ELF-1 (cell line): ENCODE results near the gene MRPL34.
"Not testable (repeated sequence)": the region's sequence is repeated elsewhere in the genome, so short reads cannot be mapped to it uniquely, and the experiment has no call there.

Experiments used
- DNase-seq: peaks from one replicate; pipeline ENCODE4 v3.0.0-alpha.2; 2016; ENCODE audit warnings: low read depth, low spot score

Gene MRPL34

DNA sequence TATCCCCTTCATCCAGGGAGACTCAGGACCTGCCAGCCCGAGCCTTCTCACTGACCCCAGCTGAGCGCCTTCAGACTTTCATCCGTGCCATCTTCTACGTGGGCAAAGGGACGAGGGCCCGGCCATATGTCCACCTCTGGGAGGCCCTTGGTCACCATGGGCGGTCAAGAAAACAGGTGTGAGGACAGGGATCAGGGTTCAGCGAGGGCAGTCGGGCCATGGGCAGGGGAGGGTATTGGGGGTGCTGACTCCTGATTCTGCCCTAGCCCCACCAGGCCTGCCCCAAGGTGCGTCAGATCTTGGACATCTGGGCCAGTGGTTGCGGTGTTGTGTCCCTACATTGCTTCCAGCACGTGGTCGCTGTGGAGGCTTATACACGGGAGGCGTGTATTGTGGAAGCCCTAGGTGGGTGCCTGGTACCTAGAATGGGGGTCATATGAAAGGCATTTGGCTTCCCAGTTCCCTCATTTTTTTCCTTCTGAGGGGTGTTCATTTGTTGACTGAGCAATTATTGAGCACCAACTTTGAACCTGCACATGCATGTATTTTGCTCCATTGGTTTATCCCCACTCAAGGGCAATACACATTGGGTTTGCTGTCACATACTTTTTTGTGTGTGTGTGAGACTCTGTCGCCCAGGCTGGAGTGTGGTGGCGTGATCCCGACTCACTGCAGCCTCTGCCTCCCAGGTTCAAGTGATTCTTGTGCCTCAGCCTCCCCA is 20.1 kb upstream of the MRPL34 start:
- DNase-seq = no peak

DNA sequence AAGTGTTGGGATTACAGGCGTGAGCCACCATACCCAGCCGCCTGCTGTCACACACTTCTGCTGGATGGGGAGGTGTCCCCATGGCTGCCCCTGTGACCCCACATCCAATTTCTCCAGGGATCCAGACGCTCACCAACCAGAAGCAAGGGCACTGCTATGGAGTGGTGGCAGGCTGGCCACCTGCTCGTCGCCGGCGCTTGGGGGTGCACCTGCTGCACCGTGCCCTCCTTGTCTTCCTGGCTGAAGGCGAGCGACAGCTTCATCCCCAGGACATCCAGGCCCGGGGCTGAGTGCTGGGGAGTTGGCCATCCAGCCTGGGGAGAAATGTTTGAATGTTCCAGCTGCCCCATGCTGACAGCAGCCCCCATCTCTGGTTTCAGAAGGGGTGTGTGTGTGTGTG is 19.4 kb upstream of the MRPL34 start:
- no peak for DNase-seq

GRCh38 chr19:17286752-17287151 is 18.9 kb upstream of the MRPL34 start:
- DNase-seq = no peak

DNA sequence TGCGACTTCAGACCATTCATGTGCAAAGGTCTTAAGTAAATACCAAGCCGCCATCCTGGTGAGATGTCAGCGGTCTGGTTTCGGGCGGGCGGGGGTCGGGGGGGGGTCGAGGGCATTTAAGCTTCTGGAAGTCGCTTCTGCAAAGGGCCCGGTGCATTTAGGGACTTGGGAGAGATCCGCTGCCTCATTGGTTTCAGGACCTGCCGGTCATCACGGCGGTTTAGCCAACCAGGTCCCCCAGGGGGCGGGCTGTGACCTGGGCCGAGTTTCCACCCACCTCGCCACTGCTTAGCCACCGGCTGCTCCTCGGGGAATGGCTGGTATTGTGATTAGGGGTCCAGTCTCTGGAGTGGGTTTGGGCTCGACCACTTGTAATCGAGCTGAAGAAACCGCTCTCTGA is 16.2 kb upstream of the MRPL34 start:
- peak; percentile 85 for DNase-seq

- peak; percentile 97 for DNase-seq
These were observed 13.2 kb upstream of the MRPL34 start for GRCh38 chr19:17292301-17293074.

DNA sequence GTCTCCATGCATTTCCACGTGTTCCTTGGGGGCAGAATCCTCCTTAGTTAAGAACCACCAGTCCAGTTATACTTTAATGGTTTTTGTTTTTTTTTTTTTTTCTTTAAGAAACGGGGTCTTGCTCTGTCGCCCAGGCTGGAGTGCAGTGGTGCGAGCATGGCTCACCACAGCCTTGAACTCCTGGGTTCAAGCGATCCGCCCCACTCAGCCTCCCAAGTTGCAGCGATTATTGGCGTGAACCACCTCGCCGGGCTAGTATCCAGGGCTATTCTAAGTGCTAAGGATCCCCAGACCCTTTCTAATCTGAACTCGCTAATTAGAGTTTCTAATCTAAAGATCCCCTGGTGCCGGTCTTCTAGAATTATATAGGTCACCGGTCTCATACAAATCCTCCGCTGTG is 12.1 kb upstream of the MRPL34 start:
- DNase-seq = no peak

GRCh38 chr19:17294051-17294891 is 11.4 kb upstream of the MRPL34 start:
- DNase-seq = peak; percentile 94

GRCh38 chr19:17295551-17295950 is 10.1 kb upstream of the MRPL34 start:
- DNase-seq = not testable (repeated sequence)

GRCh38 chr19:17296273-17296672 is 9.4 kb upstream of the MRPL34 start:
- peak; percentile 10 for DNase-seq

- DNase-seq = peak; percentile 49
These were observed 8.7 kb upstream of the MRPL34 start for GRCh38 chr19:17296976-17297375.

GRCh38 chr19:17300992-17301619 is 4.6 kb upstream of the MRPL34 start:
- DNase-seq = no peak

DNA sequence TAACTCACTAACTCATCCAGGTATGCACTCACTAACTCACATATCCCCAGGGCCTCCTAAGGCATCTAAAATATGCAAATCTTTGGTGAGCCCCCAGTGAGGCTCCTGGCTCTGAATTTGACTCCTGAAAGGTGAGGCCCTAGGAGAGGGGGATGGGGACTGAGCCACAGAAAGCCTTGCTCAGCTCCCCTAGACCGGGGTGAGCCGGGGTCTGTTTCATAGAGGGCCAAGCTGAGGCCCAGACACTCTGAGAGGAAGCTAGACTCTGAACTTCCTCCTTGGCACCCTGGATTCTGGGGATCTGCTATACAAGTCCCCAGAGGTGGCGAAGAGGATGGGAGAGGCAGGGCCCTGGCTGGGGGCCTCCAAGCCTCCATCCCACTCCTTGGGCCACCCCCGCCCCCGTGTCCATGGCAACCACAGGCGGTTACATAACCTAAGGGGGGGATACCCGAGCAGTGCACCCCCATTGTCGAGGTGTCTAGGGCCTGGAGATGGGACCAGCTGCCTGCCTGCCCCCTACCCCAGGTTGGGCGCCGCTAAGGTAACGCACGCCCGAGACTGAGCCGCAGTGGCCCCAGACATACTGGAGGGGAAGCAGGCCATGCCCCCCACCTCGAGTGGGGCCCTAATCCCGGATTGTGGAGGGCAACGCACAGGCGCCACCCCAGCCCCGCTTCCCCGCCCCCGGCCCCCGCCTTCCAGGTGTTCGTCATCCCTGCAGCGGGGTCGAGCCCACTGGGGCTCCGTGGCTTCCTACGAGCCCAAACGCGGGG is 3.1 kb upstream of the MRPL34 start:
- DNase-seq = peak; percentile 57

- DNase-seq = peak; percentile 98
These were observed 2.3 kb upstream of the MRPL34 start, which contains the start of gene ABHD8 for GRCh38 chr19:17303167-17303939. TSS of gene ABHD8 (minus strand) at chr19:17303425. CDS start at chr19:17301616, 1,809 bp downstream.

GRCh38 chr19:17303940-17304267 is 1.8 kb upstream of the MRPL34 start:
- DNase-seq = no peak

DNA sequence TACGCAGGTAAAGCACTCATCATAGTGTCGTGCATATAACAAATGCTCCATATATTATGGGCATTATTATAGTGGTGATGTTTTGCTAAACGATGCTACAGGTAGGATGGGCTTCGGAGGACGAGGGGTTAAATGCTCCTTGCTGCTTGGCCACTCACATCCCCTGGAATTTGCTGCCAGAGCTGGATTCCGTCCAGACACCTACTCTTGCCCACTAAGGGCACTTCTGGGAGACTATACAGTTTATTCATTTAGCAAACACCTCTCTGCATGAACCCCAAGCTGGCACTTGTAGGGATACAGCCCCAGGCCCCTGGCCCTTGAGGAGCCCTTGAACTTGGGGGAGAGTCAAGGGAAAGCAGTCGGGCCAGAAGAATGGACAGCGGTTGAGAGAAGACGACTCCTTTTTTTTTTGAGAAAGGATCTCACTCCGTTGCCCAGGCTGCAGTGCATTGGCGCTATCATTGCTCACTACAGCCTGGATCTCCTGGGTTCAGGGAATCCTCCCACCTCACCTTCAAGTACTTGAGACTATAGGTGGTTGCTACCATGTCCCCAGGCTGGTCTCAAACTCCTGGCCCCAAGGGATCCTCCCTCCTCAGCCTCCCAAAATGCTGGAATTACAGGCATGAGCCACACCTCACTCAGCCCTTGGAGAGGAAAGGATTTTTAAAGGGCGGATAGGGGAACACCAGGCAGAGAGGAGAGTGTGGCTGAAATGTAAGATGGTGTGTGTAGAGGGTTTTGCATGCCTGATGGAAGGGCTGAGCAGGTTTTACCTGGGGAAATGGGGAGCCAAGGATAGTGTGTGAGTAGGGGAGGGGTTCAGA is 1.1 kb upstream of the MRPL34 start:
- no peak for DNase-seq

DNA sequence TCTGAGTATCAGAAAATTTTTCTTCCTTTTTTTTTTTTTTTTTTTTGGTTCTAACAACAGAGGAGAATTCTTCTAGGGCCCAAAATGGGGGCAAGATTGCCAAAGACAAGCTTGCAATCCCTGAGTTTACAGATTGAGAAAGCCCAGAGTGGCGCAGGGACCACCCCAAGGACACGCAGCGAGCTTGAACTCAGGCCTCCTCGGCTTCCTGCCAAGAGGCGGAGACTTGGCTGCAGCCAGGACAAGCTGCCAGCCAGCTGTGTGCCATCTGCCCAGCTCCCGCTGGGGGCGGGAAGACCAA is 506 bp upstream of the MRPL34 start:
- no peak for DNase-seq

DNA sequence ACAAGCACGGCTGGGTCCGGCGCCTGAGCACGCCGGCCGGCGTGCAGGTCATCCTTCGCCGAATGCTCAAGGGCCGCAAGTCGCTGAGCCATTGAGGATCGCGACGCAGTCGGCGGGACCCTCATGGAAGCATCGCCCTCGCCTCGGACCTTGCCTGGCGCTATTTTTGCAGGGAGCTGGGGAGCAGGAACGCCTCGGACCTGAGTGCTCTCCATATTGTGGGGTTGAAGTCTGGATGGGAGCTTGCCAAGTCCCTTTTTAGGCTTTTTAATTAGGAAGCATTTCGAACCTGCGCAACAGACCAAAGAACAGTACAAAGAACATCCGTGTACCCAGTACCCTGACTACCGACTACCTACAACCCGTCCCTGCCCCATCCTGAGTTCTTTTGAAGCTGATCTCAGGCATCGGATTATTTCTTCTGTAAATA is 628 bp downstream of the MRPL34 start:
- no peak for DNase-seq

GRCh38 chr19:17307876-17308377 is 2.3 kb downstream of the MRPL34 start:
- DNase-seq = no peak
